ENCODE results near the gene WWC2.

DNA sequence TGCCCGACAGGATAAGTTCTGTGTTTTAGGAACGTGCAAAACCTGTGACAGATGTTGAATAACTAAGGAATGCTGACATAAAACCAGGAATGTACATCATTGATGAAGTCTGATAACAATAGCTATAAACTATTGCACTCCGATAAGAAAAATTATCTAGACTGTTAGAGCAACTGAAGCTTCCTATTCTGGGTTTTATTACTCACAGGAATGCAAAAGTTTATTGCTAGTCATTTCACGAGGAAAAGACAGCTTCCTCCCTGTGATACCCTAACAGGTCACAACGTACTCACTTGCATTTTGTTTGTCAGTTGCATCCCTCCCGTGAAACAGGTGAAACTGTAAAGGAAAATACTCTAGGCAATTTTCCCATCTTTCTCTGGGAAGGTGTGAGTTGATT, 155.1 kb downstream of the WWC2 start:
- TF ChIP-seq, protein P1, sequence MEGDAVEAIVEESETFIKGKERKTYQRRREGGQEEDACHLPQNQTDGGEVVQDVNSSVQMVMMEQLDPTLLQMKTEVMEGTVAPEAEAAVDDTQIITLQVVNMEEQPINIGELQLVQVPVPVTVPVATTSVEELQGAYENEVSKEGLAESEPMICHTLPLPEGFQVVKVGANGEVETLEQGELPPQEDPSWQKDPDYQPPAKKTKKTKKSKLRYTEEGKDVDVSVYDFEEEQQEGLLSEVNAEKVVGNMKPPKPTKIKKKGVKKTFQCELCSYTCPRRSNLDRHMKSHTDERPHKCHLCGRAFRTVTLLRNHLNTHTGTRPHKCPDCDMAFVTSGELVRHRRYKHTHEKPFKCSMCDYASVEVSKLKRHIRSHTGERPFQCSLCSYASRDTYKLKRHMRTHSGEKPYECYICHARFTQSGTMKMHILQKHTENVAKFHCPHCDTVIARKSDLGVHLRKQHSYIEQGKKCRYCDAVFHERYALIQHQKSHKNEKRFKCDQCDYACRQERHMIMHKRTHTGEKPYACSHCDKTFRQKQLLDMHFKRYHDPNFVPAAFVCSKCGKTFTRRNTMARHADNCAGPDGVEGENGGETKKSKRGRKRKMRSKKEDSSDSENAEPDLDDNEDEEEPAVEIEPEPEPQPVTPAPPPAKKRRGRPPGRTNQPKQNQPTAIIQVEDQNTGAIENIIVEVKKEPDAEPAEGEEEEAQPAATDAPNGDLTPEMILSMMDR (conservative IDR thresholded peaks at IDR 0.05): no peak
- no peak for TF ChIP-seq ZFX (IDR thresholded peaks at IDR 0.05)

Data from C4-2B (cell line).